RPMI8226 (cell line): ENCODE measurements around the gene CEP55.
A peak's percentile ranks its signal among the peaks of the same experiment; 100 is the strongest.
"Not testable (repeated sequence)": the region's sequence is repeated elsewhere in the genome, so short reads cannot be mapped to it uniquely, and the experiment has no call there.

Experiments
- DNase-seq: peaks from one replicate; pipeline ENCODE4 v3.0.0-alpha.2; 2015

CEP55 gene

GRCh38 chr10:93515071-93516005 is 18.9 kb downstream of the CEP55 start:
- no peak for DNase-seq

GRCh38 chr10:93516006-93516380 is 19.6 kb downstream of the CEP55 start:
- DNase-seq, result no peak

GRCh38 chr10:93518531-93518930 is 22.1 kb downstream of the CEP55 start:
- DNase-seq, result no peak

- DNase-seq, result no peak
Observed at GRCh38 chr10:93535293-93535692, 38.9 kb downstream of the CEP55 start.

- not testable (repeated sequence) for DNase-seq
Observed at GRCh38 chr10:93540871-93541270, 44.5 kb downstream of the CEP55 start.

GRCh38 chr10:93541402-93542357 is 45.3 kb downstream of the CEP55 start:
- DNase-seq, result peak; percentile 19

GRCh38 chr10:93542358-93542791 is 46.0 kb downstream of the CEP55 start:
- DNase-seq, result no peak

- DNase-seq, result not testable (repeated sequence)
Observed at GRCh38 chr10:93546995-93547394, 50.6 kb downstream of the CEP55 start.

GRCh38 chr10:93547522-93547921 is 51.1 kb downstream of the CEP55 start:
- no peak for DNase-seq

GRCh38 chr10:93548376-93549071 is 52.1 kb downstream of the CEP55 start:
- DNase-seq, result no peak

- no peak for DNase-seq
Observed at GRCh38 chr10:93550606-93551005, 54.2 kb downstream of the CEP55 start.

GRCh38 chr10:93552780-93553179 is 56.4 kb downstream of the CEP55 start:
- DNase-seq, result no peak

GRCh38 chr10:93553482-93554315 is 57.3 kb downstream of the CEP55 start:
- no peak for DNase-seq

GRCh38 chr10:93554316-93554663 is 57.9 kb downstream of the CEP55 start:
- no peak for DNase-seq

- peak; percentile 62 for DNase-seq
Observed at GRCh38 chr10:93554760-93555432, 58.5 kb downstream of the CEP55 start.

GRCh38 chr10:93559490-93559889 is 63.1 kb downstream of the CEP55 start:
- no peak for DNase-seq

GRCh38 chr10:93560541-93560940 is 64.1 kb downstream of the CEP55 start:
- no peak for DNase-seq

GRCh38 chr10:93565446-93565845 is 69.0 kb downstream of the CEP55 start:
- no peak for DNase-seq

GRCh38 chr10:93566435-93567276 is 70.2 kb downstream of the CEP55 start, which contains the start of gene FFAR4:
Gene FFAR4, plus strand, starts transcription at chr10:93566665. Its CDS starts 56 bp downstream, at chr10:93566721.
- DNase-seq, result no peak
